ENCODE results near the gene TNRC6A.

GRCh38 chr16:24873028-24873427 lies 143.6 kb downstream of the TNRC6A start:
- no peak for TF ChIP-seq FOXK2 (IDR thresholded peaks at IDR 0.05)
- TF ChIP-seq ZNF384 (IDR thresholded peaks at IDR 0.05), result no peak
- TF ChIP-seq BHLHE40 (IDR thresholded peaks at IDR 0.05; ENCODE audit: borderline replicate concordance), result no peak
- no peak for TF ChIP-seq CTBP1 (IDR thresholded peaks at IDR 0.05; ENCODE audit: borderline replicate concordance)
- TF ChIP-seq SUZ12 (IDR thresholded peaks at IDR 0.05), result no peak
- no peak for TF ChIP-seq TARDBP (IDR thresholded peaks at IDR 0.05)
- TF ChIP-seq FOXA1 (IDR thresholded peaks at IDR 0.05), result no peak
- no peak for TF ChIP-seq FOXM1 (IDR thresholded peaks at IDR 0.05; ENCODE audit: borderline replicate concordance)
